Keratinocyte (primary cell): ENCODE data around the gene RBM47. TPM values are rescaled to one million over a fixed set of nuclear protein-coding genes. Genes with fewer than 3 reads are reported as not detected.

ENCODE experiments used
- DNase-seq: peaks from one replicate; pipeline ENCODE4 v3.0.0-alpha.2; 2011; ENCODE audit warnings: low read depth, missing footprints, low spot score
- FAIRE-seq: peaks from 2 replicates; lab custom pipeline; 2011; peaks lifted over from hg19 to GRCh38; lab: Jason Lieb, UNC
- H2AFZ ChIP-seq: 2 replicates; pipeline ENCODE4 v1.6.0; 2012; ENCODE audit warnings: low read length, control low read depth, inconsistent platforms; ENCODE audit not compliant: control insufficient read depth
- H3K27ac ChIP-seq: 2 replicates; pipeline ENCODE4 v1.5.1; 2011; ENCODE audit warnings: low read length; ENCODE audit not compliant: control insufficient read depth, insufficient read depth
- H3K27me3 ChIP-seq: 3 replicates; pipeline ENCODE4 v1.6.0; 2011; ENCODE audit warnings: low read length; ENCODE audit not compliant: control insufficient read depth, insufficient read depth; ENCODE audit errors: extremely low read depth
- H3K36me3 ChIP-seq, 2 experiments: 2 replicates in 1 of 2; 3 replicates in 1 of 2; pipeline ENCODE4 v1.5.1; 2011; ENCODE audit warnings: low read length in 2 of 2, mild to moderate bottlenecking in 1 of 2; ENCODE audit not compliant: control insufficient read depth in 2 of 2, insufficient read depth in 2 of 2; ENCODE audit errors: extremely low read depth in 1 of 2
- H3K4me1 ChIP-seq: 3 replicates; pipeline ENCODE4 v1.5.1; 2011; ENCODE audit warnings: low read length; ENCODE audit not compliant: control insufficient read depth, insufficient read depth; ENCODE audit errors: extremely low read depth
- H3K4me2 ChIP-seq: 3 replicates; pipeline ENCODE4 v1.6.0; 2011; ENCODE audit warnings: low read depth, low read length; ENCODE audit not compliant: control insufficient read depth, insufficient read depth; ENCODE audit errors: extremely low read depth
- H3K4me3 ChIP-seq, 3 experiments: fragments of 200-600 bp in 1 of 3; sonication (generic) in 1 of 3; 2 replicates in 2 of 3; 3 replicates in 1 of 3; pipeline ENCODE4 v1.5.1; 2011 to 2016; ENCODE audit warnings: low read length in 3 of 3, mild to moderate bottlenecking in 3 of 3, control low read depth in 2 of 3, inconsistent platforms in 1 of 3, low read depth in 1 of 3, mixed read lengths in 1 of 3, mixed run types in 1 of 3, moderate library complexity in 1 of 3; ENCODE audit not compliant: control insufficient read depth in 2 of 3, insufficient read depth in 2 of 3; ENCODE audit errors: extremely low read depth in 1 of 3
- H3K79me2 ChIP-seq: 2 replicates; pipeline ENCODE4 v1.6.0; 2012; ENCODE audit warnings: low read length; ENCODE audit not compliant: control insufficient read depth, insufficient read depth
- H3K9ac ChIP-seq: 3 replicates; pipeline ENCODE4 v1.6.0; 2011; ENCODE audit warnings: low read length; ENCODE audit not compliant: control insufficient read depth, insufficient read depth; ENCODE audit errors: extremely low read depth
- H3K9me1 ChIP-seq: 3 replicates; pipeline ENCODE4 v1.6.0; 2011; ENCODE audit warnings: low read length; ENCODE audit not compliant: control insufficient read depth, insufficient read depth; ENCODE audit errors: extremely low read depth
- H3K9me3 ChIP-seq: 2 replicates; pipeline ENCODE4 v1.5.1; 2012; ENCODE audit warnings: low read depth, low read length; ENCODE audit not compliant: control insufficient read depth
- H4K20me1 ChIP-seq: 3 replicates; pipeline ENCODE4 v1.6.0; 2011; ENCODE audit warnings: low read length; ENCODE audit not compliant: control insufficient read depth, insufficient read depth; ENCODE audit errors: extremely low read depth
- EZH2 ChIP-seq: IDR thresholded peaks from one replicate; pipeline ENCODE4 v1.6.1; 2012; ENCODE audit warnings: inconsistent platforms, mild to moderate bottlenecking, low read length, moderate library complexity
- dilution Hi-C: fragments of 300-500 bp; cut with MboI; formaldehyde crosslinking; loops from one replicate; pipeline ENCODE4 v1.7.0; 2020; ENCODE audit warnings: low sequenced_read_pairs; ENCODE audit not compliant: extremely low pct_ligation_motif_present
- polyA plus RNA-seq, 5 experiments: library from polyadenylated mRNA; depleted of rRNA in 3 of 5; stranded (reverse) in 3 of 5; stranded (forward) in 1 of 5; unstranded in 1 of 5; fragments of >200 nt; gene quantifications; 1 replicate in 1 of 5; 2 replicates in 3 of 5; 3 replicates in 1 of 5; pipeline versions ENCODE4 v1.2.1 to v1.2.3, GENCODE V29; 2011 to 2012; ENCODE audit warnings: missing spikeins in 2 of 5, low read depth in 1 of 5, low replicate concordance in 1 of 5
- TF ChIP-seq, protein P1 (sequence below), 3 experiments: IDR thresholded peaks in 1 of 3; conservative IDR thresholded peaks in 1 of 3; optimal IDR thresholded peaks in 1 of 3; 2 replicates in 2 of 3; 3 replicates in 1 of 3; pipeline versions ENCODE3 to v1.5.1; 2011; ENCODE audit warnings: low read length in 3 of 3, mild to moderate bottlenecking in 3 of 3, moderate library complexity in 2 of 3, control low read depth in 1 of 3, inconsistent platforms in 1 of 3; ENCODE audit not compliant: insufficient read depth in 2 of 3; ENCODE audit errors: extremely low read depth in 1 of 3

RBM47 gene
- polyA plus RNA-seq, 1 donor (not counting 4 experiments of a cell fraction or from before 2014, with no cell fraction given): 6.9 TPM

DNA sequence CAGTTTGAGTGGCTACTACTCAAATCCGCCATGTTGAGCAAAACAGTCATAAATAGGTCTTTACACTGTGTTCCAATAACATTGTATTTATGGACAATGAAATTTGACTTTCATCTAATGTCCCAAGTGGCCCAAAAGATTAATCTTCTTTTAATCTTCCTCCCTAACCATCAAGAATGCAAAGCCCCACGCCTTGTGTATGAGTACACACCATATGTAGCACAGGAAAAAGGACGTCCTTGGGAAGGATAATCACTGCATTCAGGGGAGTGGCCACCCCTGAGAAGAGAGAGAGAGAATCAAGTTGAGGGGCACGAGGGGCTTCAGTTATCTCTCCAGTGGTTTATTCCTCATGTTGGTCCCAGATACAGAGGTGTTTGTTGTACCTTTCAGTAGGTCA, 33.1 kb downstream of the RBM47 start:
- H2AFZ ChIP-seq: no peak overlapping the region
- no peak overlapping the region for H3K27ac ChIP-seq
- no peaks in the 10 kb centered on the region for H3K9me3 ChIP-seq
- H3K4me3 ChIP-seq: no peak overlapping the region
- no peaks in the 10 kb centered on the region for H3K27me3 ChIP-seq
- TF ChIP-seq, protein P1, sequence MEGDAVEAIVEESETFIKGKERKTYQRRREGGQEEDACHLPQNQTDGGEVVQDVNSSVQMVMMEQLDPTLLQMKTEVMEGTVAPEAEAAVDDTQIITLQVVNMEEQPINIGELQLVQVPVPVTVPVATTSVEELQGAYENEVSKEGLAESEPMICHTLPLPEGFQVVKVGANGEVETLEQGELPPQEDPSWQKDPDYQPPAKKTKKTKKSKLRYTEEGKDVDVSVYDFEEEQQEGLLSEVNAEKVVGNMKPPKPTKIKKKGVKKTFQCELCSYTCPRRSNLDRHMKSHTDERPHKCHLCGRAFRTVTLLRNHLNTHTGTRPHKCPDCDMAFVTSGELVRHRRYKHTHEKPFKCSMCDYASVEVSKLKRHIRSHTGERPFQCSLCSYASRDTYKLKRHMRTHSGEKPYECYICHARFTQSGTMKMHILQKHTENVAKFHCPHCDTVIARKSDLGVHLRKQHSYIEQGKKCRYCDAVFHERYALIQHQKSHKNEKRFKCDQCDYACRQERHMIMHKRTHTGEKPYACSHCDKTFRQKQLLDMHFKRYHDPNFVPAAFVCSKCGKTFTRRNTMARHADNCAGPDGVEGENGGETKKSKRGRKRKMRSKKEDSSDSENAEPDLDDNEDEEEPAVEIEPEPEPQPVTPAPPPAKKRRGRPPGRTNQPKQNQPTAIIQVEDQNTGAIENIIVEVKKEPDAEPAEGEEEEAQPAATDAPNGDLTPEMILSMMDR (optimal IDR thresholded peaks at IDR 0.05 in 1 of 3, IDR thresholded peaks at IDR 0.05 in 1 of 3, conservative IDR thresholded peaks at IDR 0.05 in 1 of 3; ENCODE audit: extremely low read depth in 1 of 3, insufficient read depth in 2 of 3, low read length in 3 of 3): no peak
- no peak for TF ChIP-seq EZH2
- no peaks in the 10 kb centered on the region for H3K9me1 ChIP-seq
- H3K4me1 ChIP-seq: peaks cover 6% of the 10 kb centered on the region
- H3K36me3 ChIP-seq: no peaks in the 10 kb centered on the region
- H3K9ac ChIP-seq: no peak overlapping the region
- H4K20me1 ChIP-seq: no peaks in the 10 kb centered on the region
- FAIRE-seq (no peak), DNase-seq (no peak)
- H3K79me2 ChIP-seq: no peaks in the 10 kb centered on the region
- H3K4me2 ChIP-seq: no peak overlapping the region
- dilution Hi-C loops: no loop called here

DNA sequence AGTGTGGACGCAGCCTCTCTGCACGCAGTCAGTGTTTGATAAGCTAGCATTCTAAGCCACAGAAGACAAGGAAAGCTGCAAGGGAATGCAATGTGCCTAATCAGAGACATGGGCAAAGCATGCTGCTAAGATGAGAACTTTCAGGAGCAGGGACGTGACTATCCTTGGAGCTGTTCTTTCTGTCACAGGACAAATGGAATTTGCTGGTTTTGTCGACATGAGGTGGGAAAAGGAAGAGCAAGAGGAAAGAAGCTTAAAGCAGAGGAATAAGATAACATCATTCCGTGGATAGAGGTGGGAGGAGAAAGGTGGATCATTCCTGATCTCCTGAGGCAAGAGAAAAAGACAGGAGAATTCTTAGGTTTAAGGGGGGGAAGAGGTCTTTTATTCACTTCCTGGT, 33.7 kb downstream of the RBM47 start:
- Histone ChIP-seq H4K20me1 (no peaks in the 10 kb centered on the region), H3K27me3 (no peaks in the 10 kb centered on the region), H3K4me3 (no peak overlapping the region), H3K4me2 (no peak overlapping the region), H3K9me3 (no peaks in the 10 kb centered on the region), H3K27ac (no peak overlapping the region), H3K79me2 (no peaks in the 10 kb centered on the region), H3K9ac (no peak overlapping the region), H3K9me1 (no peaks in the 10 kb centered on the region), H3K36me3 (no peaks in the 10 kb centered on the region), H2AFZ (no peak overlapping the region), H3K4me1 (peaks cover 6% of the 10 kb centered on the region)
- TF ChIP-seq EZH2: no peak
- TF ChIP-seq, protein P1 (optimal IDR thresholded peaks at IDR 0.05 in 1 of 3, IDR thresholded peaks at IDR 0.05 in 1 of 3, conservative IDR thresholded peaks at IDR 0.05 in 1 of 3; ENCODE audit: extremely low read depth in 1 of 3, insufficient read depth in 2 of 3, low read length in 3 of 3): no peak
- DNase-seq (no peak), FAIRE-seq (no peak)
- dilution Hi-C loops: no loop called here
